HG03064 (cell line): ENCODE measurements around the gene TRIM27.
"Not testable (repeated sequence)": the region's sequence is repeated elsewhere in the genome, so short reads cannot be mapped to it uniquely, and the experiment has no call there.

ENCODE experiments used
- ATAC-seq: cut with Tn5 transposase; IDR thresholded peaks from one replicate; pipeline ENCODE4 v1.9.1; 2021; ENCODE audit warnings: low read depth; ENCODE audit not compliant: unreplicated experiment

TRIM27 gene

GRCh38 chr6:28865401-28866204 is 58.2 kb downstream of the TRIM27 start:
- ATAC-seq: no peak

- ATAC-seq: no peak
Observed at GRCh38 chr6:28864326-28864923, 59.4 kb downstream of the TRIM27 start.

- peak; percentile 45 for ATAC-seq
Observed at GRCh38 chr6:28863604-28864325, 60.0 kb downstream of the TRIM27 start.

- no peak for ATAC-seq
Observed at GRCh38 chr6:28862077-28862476, 61.7 kb downstream of the TRIM27 start.

GRCh38 chr6:28861339-28861738 is 62.4 kb downstream of the TRIM27 start:
- no peak for ATAC-seq

- no peak for ATAC-seq
Observed at GRCh38 chr6:28860581-28860980, 63.2 kb downstream of the TRIM27 start.

GRCh38 chr6:28858963-28859362 is 64.8 kb downstream of the TRIM27 start:
- ATAC-seq: no peak

GRCh38 chr6:28856620-28857005 is 67.2 kb downstream of the TRIM27 start:
- no peak for ATAC-seq

GRCh38 chr6:28854405-28854804 is 69.4 kb downstream of the TRIM27 start:
- not testable (repeated sequence) for ATAC-seq
